Stimulated activated naive CD8-positive, alpha-beta T cell treated with anti-CD3 and anti-CD28 coated beads, Interleukin-15, Interleukin-2, amounts not matched to agents 100 ng/mL and 50 ng/mL, for 24 hours (primary cell): ENCODE data around the gene CEACAM16.

Experiments
- H3K27ac Mint-ChIP-seq: one replicate; pipeline ENCODE4 v1.8.0; 2021; ENCODE audit warnings: mild to moderate bottlenecking, mixed read lengths
- H3K27me3 Mint-ChIP-seq: one replicate; pipeline ENCODE4 v1.8.0; 2021; ENCODE audit warnings: mixed read lengths
- H3K36me3 Mint-ChIP-seq: one replicate; pipeline ENCODE4 v1.8.0; 2021; ENCODE audit warnings: low read depth, mixed read lengths
- H3K4me1 Mint-ChIP-seq: one replicate; pipeline ENCODE4 v1.8.0; 2021; ENCODE audit warnings: low read depth, mixed read lengths
- H3K4me3 Mint-ChIP-seq: one replicate; pipeline ENCODE4 v1.8.0; 2021; ENCODE audit warnings: mild to moderate bottlenecking, mixed read lengths
- H3K9me3 Mint-ChIP-seq: one replicate; pipeline ENCODE4 v1.8.0; 2021; ENCODE audit warnings: mixed read lengths

The CEACAM16 gene

GRCh38 chr19:44722131-44723121, 23.5 kb downstream of the CEACAM16 start:
- H3K27me3 Mint-ChIP-seq: no peaks in the 10 kb centered on the region
- peak overlapping the region; percentile 65 for H3K27ac Mint-ChIP-seq
- peaks cover 45% of the 10 kb centered on the region for H3K4me1 Mint-ChIP-seq
- H3K4me3 Mint-ChIP-seq: peak overlapping the region; percentile 23
- H3K36me3 Mint-ChIP-seq: no peaks in the 10 kb centered on the region
- H3K9me3 Mint-ChIP-seq: no peaks in the 10 kb centered on the region

- Mint-ChIP-seq H3K4me1 (peaks cover 53% of the 10 kb centered on the region), H3K4me3 (no peak overlapping the region), H3K27ac (no peak overlapping the region), H3K27me3 (no peaks in the 10 kb centered on the region), H3K36me3 (no peaks in the 10 kb centered on the region), H3K9me3 (no peaks in the 10 kb centered on the region)
Observed at GRCh38 chr19:44723299-44723951, 24.5 kb downstream of the CEACAM16 start.

- Mint-ChIP-seq H3K27me3 (no peaks in the 10 kb centered on the region), H3K4me3 (no peak overlapping the region), H3K27ac (peak overlapping the region; percentile 38), H3K4me1 (peaks cover 53% of the 10 kb centered on the region), H3K36me3 (no peaks in the 10 kb centered on the region), H3K9me3 (no peaks in the 10 kb centered on the region)
Observed at GRCh38 chr19:44723952-44724319, 25.0 kb downstream of the CEACAM16 start.

GRCh38 chr19:44725251-44725650, 26.3 kb downstream of the CEACAM16 start:
- H3K4me1 Mint-ChIP-seq: peaks cover 53% of the 10 kb centered on the region
- no peak overlapping the region for H3K27ac Mint-ChIP-seq
- H3K4me3 Mint-ChIP-seq: no peak overlapping the region
- no peaks in the 10 kb centered on the region for H3K27me3 Mint-ChIP-seq
- no peaks in the 10 kb centered on the region for H3K9me3 Mint-ChIP-seq
- no peaks in the 10 kb centered on the region for H3K36me3 Mint-ChIP-seq

GRCh38 chr19:44725684-44726083, 26.7 kb downstream of the CEACAM16 start:
- Mint-ChIP-seq H3K27me3 (no peaks in the 10 kb centered on the region), H3K9me3 (no peaks in the 10 kb centered on the region), H3K27ac (no peak overlapping the region), H3K4me1 (peaks cover 53% of the 10 kb centered on the region), H3K36me3 (no peaks in the 10 kb centered on the region), H3K4me3 (no peak overlapping the region)

- H3K27me3 Mint-ChIP-seq: no peaks in the 10 kb centered on the region
- no peaks in the 10 kb centered on the region for H3K9me3 Mint-ChIP-seq
- H3K4me1 Mint-ChIP-seq: peaks cover 47% of the 10 kb centered on the region
- H3K27ac Mint-ChIP-seq: no peak overlapping the region
- no peaks in the 10 kb centered on the region for H3K36me3 Mint-ChIP-seq
- H3K4me3 Mint-ChIP-seq: no peak overlapping the region
Observed at GRCh38 chr19:44726465-44726864, 27.5 kb downstream of the CEACAM16 start.

GRCh38 chr19:44728178-44728577, 29.2 kb downstream of the CEACAM16 start:
- Mint-ChIP-seq H3K27me3 (no peaks in the 10 kb centered on the region), H3K36me3 (no peaks in the 10 kb centered on the region), H3K4me1 (peaks cover 30% of the 10 kb centered on the region), H3K27ac (peak overlapping the region; percentile 27), H3K9me3 (no peaks in the 10 kb centered on the region), H3K4me3 (no peak overlapping the region)

- H3K9me3 Mint-ChIP-seq: no peaks in the 10 kb centered on the region
- H3K4me3 Mint-ChIP-seq: no peak overlapping the region
- H3K27me3 Mint-ChIP-seq: no peaks in the 10 kb centered on the region
- H3K27ac Mint-ChIP-seq: no peak overlapping the region
- H3K4me1 Mint-ChIP-seq: peaks cover 16% of the 10 kb centered on the region
- no peaks in the 10 kb centered on the region for H3K36me3 Mint-ChIP-seq
Observed at GRCh38 chr19:44729516-44730033, 30.6 kb downstream of the CEACAM16 start.

GRCh38 chr19:44731081-44731480, 32.1 kb downstream of the CEACAM16 start:
- Mint-ChIP-seq H3K27ac (no peak overlapping the region), H3K9me3 (no peaks in the 10 kb centered on the region), H3K27me3 (no peaks in the 10 kb centered on the region), H3K4me1 (peaks cover 8% of the 10 kb centered on the region), H3K4me3 (no peak overlapping the region), H3K36me3 (no peaks in the 10 kb centered on the region)

GRCh38 chr19:44731622-44732021, 32.7 kb downstream of the CEACAM16 start:
- Mint-ChIP-seq H3K27ac (no peak overlapping the region), H3K36me3 (no peaks in the 10 kb centered on the region)

GRCh38 chr19:44732235-44733014, 33.5 kb downstream of the CEACAM16 start:
- no peak overlapping the region for H3K27ac Mint-ChIP-seq
- peaks cover 15% of the 10 kb centered on the region for H3K4me1 Mint-ChIP-seq
- H3K4me3 Mint-ChIP-seq: no peak overlapping the region
- H3K9me3 Mint-ChIP-seq: no peaks in the 10 kb centered on the region
- no peaks in the 10 kb centered on the region for H3K27me3 Mint-ChIP-seq
- H3K36me3 Mint-ChIP-seq: no peaks in the 10 kb centered on the region

More at GRCh38 chr19:44731622-44732021, 32.7 kb downstream of the CEACAM16 start:
- H3K4me1 Mint-ChIP-seq: peaks cover 8% of the 10 kb centered on the region
- H3K9me3 Mint-ChIP-seq: no peaks in the 10 kb centered on the region
- no peak overlapping the region for H3K4me3 Mint-ChIP-seq
- H3K27me3 Mint-ChIP-seq: no peaks in the 10 kb centered on the region

GRCh38 chr19:44734357-44734756, 35.4 kb downstream of the CEACAM16 start:
- Mint-ChIP-seq H3K36me3 (no peaks in the 10 kb centered on the region), H3K27me3 (no peaks in the 10 kb centered on the region), H3K27ac (no peak overlapping the region), H3K9me3 (no peaks in the 10 kb centered on the region), H3K4me1 (peaks cover 25% of the 10 kb centered on the region), H3K4me3 (no peak overlapping the region)

GRCh38 chr19:44735011-44735410, 36.1 kb downstream of the CEACAM16 start:
- H3K4me3 Mint-ChIP-seq: no peak overlapping the region
- no peaks in the 10 kb centered on the region for H3K27me3 Mint-ChIP-seq
- H3K27ac Mint-ChIP-seq: no peak overlapping the region
- peaks cover 26% of the 10 kb centered on the region for H3K4me1 Mint-ChIP-seq
- H3K9me3 Mint-ChIP-seq: no peaks in the 10 kb centered on the region
- H3K36me3 Mint-ChIP-seq: no peaks in the 10 kb centered on the region

- no peak overlapping the region for H3K4me3 Mint-ChIP-seq
- H3K9me3 Mint-ChIP-seq: no peaks in the 10 kb centered on the region
- H3K4me1 Mint-ChIP-seq: peaks cover 40% of the 10 kb centered on the region
- H3K27me3 Mint-ChIP-seq: no peaks in the 10 kb centered on the region
- no peaks in the 10 kb centered on the region for H3K36me3 Mint-ChIP-seq
- H3K27ac Mint-ChIP-seq: peak overlapping the region; percentile 40
Observed at GRCh38 chr19:44737238-44738071, 38.5 kb downstream of the CEACAM16 start.
